Fibroblast of upper back skin (primary cell): ENCODE results near the gene C1QL2.
A peak's percentile ranks its signal among the peaks of the same experiment; 100 is the strongest.

Experiments
- DNase-seq: peaks from one replicate; pipeline ENCODE4 v3.0.0-alpha.2; 2013

C1QL2 gene

GRCh38 chr2:119178776-119179175, 20.2 kb upstream of the C1QL2 start:
- DNase-seq, result no peak

DNA sequence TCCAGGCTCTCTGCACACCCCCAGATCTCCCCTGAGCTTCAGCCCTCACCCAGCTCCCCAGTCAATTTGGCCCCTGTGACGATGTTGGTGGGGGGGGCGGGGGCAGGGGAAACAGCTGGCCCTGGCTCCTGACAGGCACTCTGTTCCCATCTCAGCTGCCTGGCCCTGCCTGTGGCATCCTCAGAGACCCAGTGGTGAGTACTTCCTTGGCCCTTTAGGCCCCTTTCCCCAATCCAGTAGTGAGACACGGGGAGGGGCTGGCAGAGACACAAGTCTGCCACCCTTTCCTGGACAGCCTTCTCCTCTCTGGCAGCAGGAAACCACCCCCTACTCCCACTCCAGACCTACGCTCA, 19.3 kb upstream of the C1QL2 start:
- no peak for DNase-seq

- no peak for DNase-seq
Measured at GRCh38 chr2:119177171-119177837, 18.8 kb upstream of the C1QL2 start.

DNA sequence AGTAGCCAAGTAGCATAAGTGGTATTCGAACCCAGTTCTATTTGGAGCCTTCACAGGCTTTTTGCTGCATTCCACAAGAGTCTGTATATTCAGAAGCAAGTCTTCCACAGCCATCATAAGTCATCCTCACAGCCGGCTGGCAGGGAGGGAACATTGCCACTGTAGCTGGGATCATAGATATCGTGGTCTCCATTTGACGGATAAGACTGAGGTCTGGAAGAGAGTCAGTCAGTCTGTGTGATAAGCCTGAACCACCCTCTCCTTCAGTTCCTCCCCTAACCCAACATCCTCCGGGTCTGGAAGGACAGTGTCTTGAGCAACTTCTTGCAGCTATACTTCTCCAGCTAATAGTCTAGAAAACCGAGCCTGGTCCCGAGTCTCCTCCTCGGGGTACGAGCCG, 17.0 kb upstream of the C1QL2 start:
- no peak for DNase-seq

GRCh38 chr2:119174993-119175347, 16.4 kb upstream of the C1QL2 start:
- DNase-seq, result no peak

GRCh38 chr2:119174216-119174992, 15.9 kb upstream of the C1QL2 start:
- peak; percentile 9 for DNase-seq

DNA sequence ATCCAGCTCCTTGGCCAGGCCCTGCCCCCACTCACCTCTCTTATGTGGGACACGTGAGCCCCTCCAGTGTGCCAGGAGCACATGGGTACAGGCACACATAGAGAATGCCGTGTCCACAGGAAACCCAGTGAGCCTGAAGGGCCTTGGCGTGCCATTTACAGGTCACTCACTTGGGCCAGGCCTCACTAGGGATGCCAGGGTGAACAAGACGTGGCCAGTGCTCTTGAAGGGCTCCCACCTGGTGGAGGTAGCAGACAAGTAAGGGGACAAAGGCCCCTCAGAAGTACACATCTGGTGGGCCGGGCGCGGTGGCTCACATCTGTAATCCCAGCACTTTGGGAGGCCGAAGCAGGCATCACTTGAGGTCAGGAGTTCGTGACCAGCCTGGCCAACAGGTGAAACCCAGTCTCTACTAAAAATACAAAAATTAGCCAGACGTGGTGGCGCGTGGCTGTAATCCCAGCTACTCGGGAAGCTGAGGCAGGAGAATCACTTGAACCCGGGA, 15.1 kb upstream of the C1QL2 start:
- DNase-seq, result no peak

- DNase-seq, result no peak
Measured at GRCh38 chr2:119170504-119170903, 12.0 kb upstream of the C1QL2 start.

- DNase-seq, result no peak
Measured at GRCh38 chr2:119169717-119170116, 11.2 kb upstream of the C1QL2 start.

DNA sequence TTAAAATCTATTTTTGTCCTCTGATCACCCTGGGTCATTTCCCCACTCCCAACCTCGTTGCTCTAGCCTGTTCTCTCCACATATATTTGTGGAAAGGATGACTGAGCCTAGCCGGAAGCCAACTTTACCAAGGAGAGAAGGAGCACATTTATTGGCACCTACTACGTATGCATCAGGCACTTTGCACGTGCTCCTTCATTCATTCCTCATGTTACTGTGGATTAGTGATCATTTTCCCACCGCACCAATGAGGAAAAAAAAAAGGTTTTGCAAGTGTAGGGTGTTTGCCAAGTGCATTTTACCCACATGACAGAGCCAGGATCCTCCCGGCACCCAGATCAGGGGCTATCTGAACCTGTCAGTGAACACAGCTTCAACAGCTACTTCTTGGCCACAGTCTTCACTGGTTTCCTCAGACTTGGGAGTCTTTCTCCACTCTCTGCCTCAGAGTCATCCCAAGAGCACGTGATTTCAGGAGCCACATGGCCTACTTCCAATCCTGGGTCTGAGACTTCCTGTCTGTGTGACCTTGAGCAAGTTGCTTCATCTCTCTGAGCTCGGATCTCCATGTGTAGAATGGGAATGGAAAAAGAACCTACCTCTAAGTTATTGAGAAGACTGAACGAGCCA, 1.9 kb upstream of the C1QL2 start:
- DNase-seq, result no peak

DNA sequence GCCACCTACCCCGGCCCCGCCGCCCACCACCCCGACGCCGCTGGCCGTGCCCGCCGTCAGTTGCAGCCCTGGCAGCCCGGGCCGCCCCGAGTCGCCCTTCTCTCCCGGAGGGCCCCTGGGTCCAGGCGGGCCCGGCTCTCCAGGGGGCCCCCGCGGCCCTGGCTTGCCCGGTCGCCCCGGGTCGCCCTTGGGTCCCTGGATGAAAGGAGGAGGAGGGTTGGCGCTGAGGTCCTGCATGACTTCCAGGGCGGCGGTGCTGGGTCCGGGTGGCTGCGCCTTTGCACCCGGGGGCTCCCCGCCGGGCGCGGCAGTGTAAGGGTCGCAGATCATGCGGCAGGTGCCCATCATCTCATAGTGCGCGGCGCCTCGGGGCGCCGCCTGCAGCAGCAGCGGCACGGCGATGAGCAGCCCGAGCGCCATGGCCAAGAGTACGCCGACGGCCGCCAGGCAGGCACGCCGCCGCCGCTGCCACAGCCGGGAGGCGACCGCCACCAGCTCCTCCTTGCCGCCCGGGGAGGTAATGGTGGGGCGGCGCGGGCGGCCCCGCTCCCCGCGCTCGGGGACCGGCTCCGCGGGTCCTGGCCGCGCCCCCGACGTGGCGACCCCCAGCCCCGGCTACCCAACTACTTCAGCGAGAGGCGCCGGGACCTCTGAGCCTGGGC, 570 bp downstream of the C1QL2 start:
- no peak for DNase-seq

GRCh38 chr2:119156891-119157773, 1.4 kb downstream of the C1QL2 start:
- no peak for DNase-seq

GRCh38 chr2:119156105-119156890, 2.3 kb downstream of the C1QL2 start:
- DNase-seq, result no peak

GRCh38 chr2:119155633-119156032, 2.9 kb downstream of the C1QL2 start:
- DNase-seq, result no peak

DNA sequence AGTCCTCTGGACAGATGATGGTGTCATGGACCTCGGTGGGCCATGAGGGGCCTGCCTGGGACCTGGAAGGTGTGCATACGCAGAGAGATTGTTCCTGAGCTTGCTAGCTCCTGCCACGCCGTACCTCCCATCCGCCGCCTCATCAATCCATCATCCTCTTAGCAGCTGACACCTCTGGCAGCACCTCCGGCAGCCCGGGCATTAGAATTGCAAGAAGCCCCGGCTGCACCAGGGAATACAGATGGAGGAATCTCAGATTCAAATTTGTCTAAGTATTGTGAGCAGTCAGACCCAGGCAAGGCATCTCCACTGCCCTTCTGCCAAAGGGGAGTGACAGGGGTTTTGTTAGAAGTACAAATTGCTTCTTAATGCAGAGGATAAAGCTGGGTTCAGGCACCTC, 4.5 kb downstream of the C1QL2 start:
- DNase-seq, result no peak

DNA sequence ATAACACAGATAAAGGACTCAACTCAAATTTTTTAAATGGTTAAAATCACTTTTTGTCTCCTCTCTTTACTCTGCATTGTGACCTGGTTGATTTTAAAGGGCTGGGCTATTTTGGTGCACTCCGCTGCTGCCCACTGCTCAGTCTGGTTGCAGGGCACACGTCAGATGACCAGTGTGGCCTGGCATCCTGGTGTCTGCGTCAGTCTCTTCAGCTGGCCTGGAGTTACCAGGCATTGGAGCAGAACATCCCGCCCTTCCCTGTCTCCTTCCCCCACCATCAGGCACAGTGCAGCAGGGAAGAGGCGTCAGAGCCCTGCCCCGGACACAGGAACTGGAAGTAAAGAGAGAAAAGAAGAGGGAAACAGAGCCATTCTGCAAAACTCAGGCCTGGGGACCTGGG, 8.9 kb downstream of the C1QL2 start:
- no peak for DNase-seq

DNA sequence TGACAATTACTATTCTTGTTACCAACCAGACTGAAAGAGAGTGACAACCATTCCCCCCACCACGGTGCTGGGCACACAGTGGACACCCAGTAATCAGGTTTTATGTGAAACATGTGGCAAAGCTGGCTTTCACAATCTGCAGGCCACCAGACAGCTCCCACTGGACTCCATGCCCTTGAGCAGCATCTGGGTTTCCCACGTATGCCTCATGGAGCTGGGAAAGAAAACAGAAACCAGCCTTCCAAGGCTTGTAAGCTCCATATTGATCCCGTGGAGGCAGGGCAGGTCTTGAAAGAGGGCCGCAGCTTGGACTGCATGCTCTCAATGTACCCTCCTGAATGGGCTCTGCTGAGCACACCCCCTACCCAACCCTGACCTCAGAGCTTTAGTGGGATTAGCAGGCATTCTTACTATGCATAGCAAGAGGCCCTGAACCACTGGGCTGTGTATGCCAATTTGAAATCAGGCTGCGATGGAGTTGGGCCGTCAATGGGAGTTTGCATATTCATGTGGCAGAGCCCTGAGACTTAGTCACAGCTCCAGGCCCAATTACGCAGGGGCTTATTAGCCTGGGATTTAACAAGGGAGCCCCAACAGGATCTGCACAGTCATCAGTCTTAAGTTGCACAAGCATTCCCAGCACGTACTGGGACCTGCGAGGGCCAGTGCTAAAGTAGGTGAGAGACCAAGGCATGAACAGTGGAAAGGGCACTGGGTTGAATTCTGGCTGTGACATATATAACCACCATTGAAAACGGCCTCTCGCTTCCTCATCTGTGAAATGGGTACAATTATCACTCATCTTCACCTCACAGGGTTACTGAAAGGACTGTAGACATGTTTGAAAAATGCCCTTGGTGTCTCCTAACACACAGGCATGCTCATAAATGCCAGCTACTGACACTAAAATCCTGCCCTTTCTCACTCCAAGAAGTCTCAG, 10.5 kb downstream of the C1QL2 start:
- DNase-seq, result no peak

GRCh38 chr2:119144806-119145205, 13.7 kb downstream of the C1QL2 start:
- DNase-seq, result no peak

DNA sequence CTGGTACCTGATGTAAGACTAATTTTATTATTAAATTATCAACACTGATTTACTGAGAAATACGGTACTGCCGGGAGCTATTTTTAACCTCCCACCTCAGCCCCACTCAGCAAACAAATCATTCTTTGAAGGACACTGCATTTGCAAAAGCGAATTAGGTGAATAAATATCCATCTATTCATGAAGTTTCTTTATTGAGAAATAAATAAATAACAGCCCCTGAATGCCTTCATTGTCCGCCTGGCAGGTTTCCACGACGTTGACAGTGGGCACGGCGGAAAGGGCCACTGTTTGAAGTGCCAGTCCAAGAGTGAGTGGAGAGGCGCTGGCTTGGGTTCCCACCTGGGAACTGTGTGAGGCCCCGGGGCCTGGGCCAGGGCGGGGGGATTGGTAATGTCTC, 15.7 kb downstream of the C1QL2 start:
- DNase-seq, result no peak

- no peak for DNase-seq
Measured at GRCh38 chr2:119137502-119137901, 21.0 kb downstream of the C1QL2 start.

DNA sequence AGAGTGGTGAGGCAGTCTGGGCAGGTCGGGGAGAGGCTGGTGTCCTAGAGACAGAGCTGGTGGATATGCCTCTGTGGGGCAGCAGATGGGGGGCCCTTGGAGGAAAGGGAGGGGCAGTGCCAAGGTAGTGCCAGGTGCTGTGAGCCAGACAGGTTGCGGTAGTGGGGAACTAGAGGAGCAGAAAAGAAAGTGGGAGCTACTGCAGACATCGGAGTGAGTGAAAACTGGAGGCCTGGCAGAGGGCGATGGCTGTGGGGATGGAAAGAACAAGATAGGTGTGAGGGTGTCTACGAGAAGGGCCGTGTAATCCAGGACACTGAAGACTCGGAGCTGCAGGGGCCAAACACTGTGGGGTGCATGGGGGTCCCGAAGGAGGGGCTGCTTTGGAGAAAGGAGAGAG, 21.7 kb downstream of the C1QL2 start:
- DNase-seq, result no peak
